ENCODE measurements around the gene XRCC1.

DNA sequence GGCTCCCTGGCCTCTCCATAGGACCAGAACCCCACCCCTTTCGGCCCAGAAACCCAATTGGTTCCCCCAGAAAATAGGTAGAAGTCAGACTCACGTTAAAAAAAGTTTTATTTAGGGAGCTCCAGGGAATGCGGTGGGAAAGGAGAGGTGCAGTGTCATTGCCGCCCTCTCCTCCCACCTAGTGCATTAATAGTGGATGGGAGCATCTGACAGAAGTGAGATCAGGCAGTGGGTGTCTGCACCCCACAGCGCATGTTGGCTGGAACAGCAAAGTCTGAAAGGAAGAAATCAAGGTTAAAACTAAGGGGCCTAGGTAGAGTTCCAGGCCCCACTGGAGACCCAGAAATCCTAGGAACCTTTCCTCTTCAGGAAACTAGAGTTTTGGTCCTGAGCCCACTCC is 68.7 kb downstream of the XRCC1 start:
- TF ChIP-seq, protein P1, sequence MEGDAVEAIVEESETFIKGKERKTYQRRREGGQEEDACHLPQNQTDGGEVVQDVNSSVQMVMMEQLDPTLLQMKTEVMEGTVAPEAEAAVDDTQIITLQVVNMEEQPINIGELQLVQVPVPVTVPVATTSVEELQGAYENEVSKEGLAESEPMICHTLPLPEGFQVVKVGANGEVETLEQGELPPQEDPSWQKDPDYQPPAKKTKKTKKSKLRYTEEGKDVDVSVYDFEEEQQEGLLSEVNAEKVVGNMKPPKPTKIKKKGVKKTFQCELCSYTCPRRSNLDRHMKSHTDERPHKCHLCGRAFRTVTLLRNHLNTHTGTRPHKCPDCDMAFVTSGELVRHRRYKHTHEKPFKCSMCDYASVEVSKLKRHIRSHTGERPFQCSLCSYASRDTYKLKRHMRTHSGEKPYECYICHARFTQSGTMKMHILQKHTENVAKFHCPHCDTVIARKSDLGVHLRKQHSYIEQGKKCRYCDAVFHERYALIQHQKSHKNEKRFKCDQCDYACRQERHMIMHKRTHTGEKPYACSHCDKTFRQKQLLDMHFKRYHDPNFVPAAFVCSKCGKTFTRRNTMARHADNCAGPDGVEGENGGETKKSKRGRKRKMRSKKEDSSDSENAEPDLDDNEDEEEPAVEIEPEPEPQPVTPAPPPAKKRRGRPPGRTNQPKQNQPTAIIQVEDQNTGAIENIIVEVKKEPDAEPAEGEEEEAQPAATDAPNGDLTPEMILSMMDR (IDR thresholded peaks at IDR 0.05; ENCODE audit: low read length) = no peak
- no peak for TF ChIP-seq EZH2 (optimal IDR thresholded peaks at IDR 0.05; ENCODE audit: low read depth, low read length)
- TF ChIP-seq EZH2phosphoT487 (IDR thresholded peaks at IDR 0.05; ENCODE audit: low read length) = no peak
